ENCODE results near the gene MTFR2.

MTFR2 gene

DNA sequence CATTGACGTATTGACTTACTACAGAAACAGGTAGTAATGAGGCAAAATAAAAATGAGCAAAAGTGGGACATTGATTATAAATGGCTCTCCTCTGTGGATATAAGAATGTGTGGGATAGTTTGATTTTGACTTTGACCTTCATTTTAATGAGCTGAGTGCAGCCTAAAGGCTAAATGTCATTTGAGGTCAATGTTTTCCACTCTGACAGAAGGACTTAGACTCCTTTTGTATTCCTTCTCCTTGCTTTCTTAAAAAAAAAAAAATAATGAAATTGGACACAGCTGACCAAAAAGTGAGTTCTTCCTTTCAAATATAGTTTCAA, 68.6 kb downstream of the MTFR2 start:
- no peak for DNase-seq
